ENCODE data around the gene TRMT6.
A peak's percentile ranks its signal among the peaks of the same experiment; 100 is the strongest.

TRMT6 gene

GRCh38 chr20:5950271-5951031 lies at the start of gene TRMT6, which contains the start of gene MCM8:
TRMT6 (minus strand) TSS chr20:5950533; CDS start chr20:5950405, 128 bp downstream.
MCM8 (plus strand) TSS chr20:5950652; CDS start chr20:5952016, 1,364 bp downstream.
- peak; percentile 98 to 99 (median 99) for DNase-seq

DNA sequence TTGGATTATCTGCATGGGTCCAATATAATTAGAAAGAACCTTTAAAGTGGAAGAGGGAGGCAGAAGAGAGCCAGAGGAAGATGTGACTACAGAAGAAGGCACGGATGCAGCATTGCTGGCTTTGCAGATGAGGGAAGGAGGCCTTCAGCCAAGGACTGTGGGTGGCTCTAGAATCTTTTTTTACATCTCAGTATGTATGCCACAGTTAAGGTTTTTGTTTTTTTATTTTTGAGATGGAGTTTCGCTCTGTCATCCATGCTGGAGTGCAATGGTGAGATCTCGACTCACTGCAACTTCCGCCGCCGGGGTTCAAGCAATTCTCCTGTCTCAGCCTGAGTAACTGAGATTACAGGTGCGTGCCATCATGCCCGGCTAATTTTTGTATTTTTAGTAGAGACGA lies 49.5 kb upstream of the TRMT6 start:
- DNase-seq: no peak

DNA sequence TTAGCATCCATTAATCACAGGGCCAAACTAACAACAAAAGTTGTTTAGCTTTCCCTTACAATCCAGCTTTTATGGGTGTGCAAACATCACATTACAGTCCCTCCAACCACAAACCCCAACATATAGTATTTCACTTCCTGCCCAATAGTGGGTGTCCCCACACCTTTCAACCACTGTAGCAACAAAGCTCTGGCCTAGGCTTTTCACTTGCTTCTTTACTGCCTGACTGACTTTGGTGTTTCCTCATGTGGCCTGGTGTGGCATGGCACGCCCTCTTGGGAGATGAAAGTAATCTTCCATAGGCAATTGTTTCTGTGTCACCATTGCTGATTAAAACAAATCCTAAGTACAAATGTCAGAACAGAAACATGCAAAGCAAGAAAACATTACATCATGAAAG lies 46.4 kb upstream of the TRMT6 start:
- peak in 1 of 3 experiments; percentile 23 for DNase-seq

DNA sequence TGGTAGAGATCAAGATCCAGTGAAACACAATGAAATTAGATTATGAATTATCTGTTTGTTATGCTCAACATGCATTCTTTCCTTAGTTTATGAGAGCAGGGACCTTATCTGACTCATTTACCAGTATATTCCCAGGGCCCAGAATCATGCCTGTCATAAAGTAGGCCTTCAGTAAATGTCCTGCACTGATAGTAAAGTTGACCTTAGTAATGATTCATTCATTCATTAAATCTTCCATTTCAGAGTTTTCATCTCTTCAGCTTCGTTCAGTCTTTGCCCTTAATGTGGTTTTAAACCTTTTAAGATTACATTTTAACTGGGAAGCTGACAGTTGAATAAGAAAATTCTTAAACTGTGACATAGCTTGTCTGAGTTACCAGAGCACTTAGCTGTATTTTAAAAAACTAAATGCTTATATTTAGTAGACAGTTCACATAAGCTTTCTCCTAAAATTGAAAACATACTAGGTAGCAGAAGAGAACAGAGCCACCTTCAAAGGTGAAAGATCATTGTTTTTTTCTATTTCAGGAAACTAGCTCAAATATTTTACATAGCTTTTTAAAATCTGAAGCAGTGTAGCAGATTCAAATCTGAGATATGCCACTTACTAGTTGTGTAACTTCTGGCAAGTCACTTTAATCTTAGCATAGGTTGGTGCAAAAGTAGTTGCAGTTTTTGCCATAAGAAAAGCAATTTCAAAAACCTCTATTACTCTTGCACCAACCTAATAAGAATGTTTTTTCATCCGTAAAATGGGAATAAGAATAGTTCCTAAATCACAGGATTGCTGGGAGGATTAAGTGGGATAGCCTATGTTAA lies 41.5 kb upstream of the TRMT6 start:
- DNase-seq: peak in 1 of 3 experiments; percentile 20

DNA sequence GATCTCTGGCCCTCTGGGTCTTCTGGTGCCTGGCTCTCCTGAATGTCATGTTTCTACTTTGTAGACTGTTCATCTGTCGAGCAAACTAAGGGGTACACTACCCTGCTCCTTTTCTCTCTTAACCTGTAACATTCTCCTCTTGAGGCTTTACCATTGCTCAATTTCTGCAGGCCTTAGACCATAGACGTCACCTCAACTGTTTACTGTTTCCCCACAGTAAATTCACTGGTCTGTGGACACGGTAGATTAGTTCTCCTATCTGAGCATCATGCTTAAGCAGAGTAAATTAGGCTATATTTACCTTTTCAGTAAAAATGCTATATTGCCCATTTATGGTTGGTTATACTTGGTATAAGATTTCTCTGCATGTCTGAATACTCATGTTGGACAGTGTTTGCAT lies 40.6 kb upstream of the TRMT6 start:
- DNase-seq: no peak

DNA sequence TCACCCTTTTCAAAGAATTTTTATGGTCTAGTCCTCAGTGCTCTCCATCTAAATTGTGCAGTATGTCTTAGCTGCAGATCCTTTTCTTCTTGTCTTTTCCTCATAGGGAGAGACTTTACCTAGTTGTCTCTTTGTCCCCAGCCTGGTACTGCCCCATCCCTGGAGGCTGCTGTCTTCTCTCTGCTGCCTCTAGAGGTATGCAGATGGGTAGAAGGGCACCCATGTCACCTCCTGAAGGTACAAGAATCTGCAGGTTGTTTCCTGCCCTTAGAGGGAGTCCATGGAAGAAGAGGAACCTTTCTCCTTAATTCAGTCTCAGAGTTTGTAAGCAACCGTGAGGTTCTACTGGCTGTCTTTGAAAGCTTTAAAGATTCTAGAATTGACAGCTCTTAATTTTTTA lies 39.2 kb upstream of the TRMT6 start:
- no peak for DNase-seq

DNA sequence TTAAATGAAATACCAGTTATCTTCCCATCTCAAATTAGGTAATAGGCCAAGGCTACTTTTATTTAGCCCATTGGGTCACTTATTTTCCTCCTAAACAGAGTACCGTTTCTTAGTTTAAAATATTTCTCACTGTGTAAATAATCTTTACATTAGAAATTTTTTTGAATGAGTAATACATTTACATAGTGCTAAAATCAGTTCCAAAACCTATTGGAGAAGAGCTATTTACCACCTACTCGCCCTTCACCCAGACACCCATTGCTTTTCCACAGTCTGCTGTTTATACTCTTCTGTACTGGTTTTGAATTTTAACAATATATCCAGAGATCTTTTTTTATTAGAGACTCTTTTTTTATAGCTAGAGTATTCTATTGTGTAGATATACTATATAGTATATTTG lies 37.0 kb upstream of the TRMT6 start:
- no peak for DNase-seq

DNA sequence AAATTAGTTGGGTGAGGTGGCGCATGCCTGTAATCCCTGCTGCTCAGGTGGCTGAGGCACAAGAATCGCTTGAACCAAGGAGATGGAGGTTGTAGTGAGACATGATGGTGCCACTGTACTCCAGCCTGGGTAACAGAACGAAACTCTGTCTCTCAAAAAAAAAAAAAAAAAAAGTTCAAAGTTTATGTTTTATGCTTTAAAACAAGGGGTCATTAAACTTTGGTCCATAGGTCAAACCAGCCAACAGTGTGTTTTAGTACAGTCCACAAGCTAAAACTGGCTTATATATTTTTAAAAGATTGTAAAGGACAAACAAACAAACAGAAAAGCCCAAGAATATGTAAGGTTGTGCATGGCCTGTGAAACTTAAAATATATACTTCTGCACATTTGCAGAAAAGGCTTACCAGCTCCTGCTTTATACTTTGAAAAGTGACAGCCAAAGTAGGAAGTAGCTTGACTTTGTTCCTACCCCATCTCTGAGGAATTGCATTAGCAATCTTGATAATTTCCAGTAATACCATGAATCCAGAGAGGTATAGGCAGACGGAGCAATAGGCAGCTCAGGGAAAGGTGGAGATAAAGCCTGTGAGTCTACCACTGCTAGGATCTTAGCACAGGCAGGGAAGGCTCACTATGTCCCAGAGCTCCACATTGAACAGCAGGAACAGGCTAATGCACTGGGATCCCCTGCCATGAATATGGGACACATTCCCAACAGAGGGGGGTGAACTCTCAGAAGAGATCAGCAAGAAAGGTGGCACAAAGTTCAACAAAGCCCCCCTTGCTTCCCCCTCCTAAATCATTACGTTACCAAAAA lies 30.6 kb upstream of the TRMT6 start:
- no peak for DNase-seq

GRCh38 chr20:5979801-5980200 lies 29.5 kb upstream of the TRMT6 start:
- no peak for DNase-seq

DNA sequence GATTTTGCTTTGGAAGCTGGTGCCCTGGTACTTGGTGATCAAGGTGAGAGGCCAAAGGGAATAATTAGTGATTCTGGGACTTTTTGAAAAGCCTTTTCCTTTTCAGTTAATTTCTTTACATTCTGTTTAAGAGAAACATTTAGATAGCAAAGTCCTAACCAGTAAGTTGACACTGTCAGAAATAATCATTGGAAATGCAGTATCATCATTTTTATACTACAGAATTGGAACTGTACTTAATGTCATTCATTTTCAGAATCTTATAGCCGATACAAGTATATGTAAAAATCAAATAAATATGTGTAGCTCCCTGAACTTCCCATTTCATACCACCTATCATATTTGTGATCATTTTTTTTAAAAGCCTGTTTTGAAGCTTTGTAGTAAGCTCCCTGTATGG lies 27.6 kb upstream of the TRMT6 start:
- no peak for DNase-seq

DNA sequence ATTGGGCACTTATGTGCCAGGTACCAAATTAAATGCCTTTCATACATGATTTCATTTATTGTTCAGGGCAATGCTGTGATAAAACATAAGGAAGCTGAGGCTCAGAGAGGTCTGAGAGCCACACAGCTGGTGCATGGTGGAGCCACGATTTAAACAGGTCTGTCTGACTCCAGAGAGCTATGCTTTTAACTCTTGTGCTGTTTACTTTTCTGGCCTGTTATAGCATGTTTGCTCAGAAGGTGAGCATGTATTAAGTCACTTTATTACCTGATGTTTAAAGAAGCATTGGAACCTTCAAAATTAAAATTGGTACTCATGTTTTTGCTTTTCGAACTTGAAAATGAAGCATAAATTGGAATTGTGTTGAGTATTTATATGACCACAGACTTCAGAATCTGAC lies 26.9 kb upstream of the TRMT6 start:
- peak in 1 of 3 experiments; percentile 31 for DNase-seq

- DNase-seq: no peak
These were observed 25.4 kb upstream of the TRMT6 start for GRCh38 chr20:5975778-5976177.

DNA sequence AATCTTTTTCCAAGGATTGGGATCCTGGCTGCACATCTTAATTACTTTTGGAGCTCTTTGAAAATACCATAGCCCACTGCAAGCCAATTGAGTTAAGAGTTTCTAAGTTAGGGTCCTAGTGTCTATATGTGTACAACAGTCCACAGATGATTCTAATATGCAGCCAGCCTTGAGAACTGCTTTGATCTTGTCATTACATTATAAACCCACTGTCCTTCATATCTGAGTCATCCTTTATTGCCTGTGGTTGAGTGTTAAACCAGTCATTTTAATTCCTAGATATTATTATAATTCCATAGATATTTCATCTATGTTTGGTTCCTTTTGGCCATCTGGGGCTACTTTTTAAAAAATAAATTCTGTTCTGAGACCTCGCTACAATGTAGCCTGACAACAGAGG lies 24.2 kb upstream of the TRMT6 start:
- no peak for DNase-seq

GRCh38 chr20:5973971-5974370 lies 23.6 kb upstream of the TRMT6 start:
- no peak for DNase-seq

GRCh38 chr20:5973172-5973571 lies 22.8 kb upstream of the TRMT6 start:
- DNase-seq: no peak

- DNase-seq: no peak
These were observed 20.9 kb upstream of the TRMT6 start for GRCh38 chr20:5971203-5971602.

GRCh38 chr20:5970381-5970780 lies 20.0 kb upstream of the TRMT6 start:
- DNase-seq: no peak

DNA sequence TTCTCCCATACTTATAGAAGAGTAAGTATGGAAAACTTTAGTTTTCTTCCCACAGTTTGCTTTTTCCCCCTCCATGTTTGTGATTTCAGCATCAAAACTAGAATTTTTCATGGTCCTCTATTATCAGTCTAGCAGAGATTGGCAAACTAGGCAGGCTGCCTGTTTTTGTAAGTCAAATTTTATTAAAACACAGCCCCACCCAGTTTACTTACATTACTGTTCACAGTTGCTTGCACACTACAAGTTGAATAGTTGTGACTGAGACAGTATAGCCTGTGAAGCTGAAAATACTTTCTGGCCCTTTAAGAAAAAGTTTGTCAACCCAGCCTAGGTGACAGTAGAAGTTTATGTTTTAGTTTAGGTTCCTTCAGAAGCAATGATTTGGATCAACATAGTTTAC lies 19.6 kb upstream of the TRMT6 start:
- no peak for DNase-seq

DNA sequence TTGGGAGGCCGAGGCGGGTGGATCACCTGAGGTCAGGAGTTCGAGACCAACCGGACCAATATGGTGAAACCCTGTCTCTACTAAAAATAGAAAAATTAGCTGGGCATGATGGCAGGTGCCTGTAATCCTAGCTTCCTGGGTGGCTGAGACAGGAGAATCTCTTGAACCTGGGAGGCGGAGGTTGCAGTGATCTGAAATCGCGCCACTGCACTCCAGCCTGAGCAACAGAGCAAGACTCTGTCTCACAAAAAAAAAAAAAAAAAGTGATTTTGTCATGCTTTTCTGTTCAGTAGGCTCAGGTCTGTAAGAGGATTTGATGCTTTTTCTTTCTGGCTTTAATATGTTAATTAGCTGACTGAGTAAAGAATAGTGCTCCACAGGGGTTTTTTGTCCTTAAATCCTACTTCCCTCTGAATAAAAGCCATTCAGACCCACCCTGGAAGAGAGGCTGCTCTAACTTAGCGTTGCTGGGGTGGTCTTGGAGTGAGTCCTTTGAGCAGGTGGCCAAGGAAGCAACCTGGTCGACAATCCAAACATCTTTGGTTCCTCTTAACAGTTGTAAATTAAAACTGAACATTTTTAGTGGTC lies 19.1 kb upstream of the TRMT6 start:
- no peak for DNase-seq

- no peak for DNase-seq
These were observed 18.1 kb upstream of the TRMT6 start for GRCh38 chr20:5968462-5968861.

DNA sequence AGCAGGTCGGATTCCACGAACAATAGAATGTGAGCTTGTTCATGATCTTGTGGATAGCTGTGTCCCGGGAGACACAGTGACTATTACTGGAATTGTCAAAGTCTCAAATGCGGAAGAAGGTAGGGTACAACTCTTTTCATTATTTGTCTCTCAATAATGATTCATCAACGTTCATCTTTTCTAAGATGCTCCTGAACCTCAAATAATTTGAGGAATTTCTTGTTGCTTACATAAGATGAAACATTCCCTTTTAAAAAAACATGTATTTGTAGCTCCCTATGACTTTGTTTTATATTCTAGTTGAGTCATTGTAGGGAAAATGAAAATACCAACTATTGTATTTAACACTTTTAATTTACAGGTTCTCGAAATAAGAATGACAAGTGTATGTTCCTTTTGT lies 17.1 kb upstream of the TRMT6 start:
- DNase-seq: no peak

GRCh38 chr20:5949943-5950270 lies 426 bp downstream of the TRMT6 start:
- DNase-seq: no peak

DNA sequence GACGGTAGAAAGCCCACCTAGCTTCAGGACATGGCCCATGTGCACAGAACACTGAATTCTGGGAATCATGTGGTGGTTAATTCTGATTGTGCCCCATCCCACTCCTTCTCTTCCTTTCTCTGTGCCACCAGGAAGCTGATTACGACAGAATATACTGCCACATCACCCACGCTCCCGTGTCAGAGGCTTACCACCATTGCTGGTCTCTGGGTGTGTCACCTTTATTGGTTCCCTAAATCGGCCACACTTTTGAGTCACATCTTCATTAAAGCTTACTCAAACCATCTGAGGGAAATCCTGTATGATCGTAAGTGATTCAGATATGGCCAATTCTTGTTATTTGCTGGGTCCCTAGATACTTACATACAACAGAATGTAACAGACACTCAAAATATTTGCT lies 3.1 kb downstream of the TRMT6 start:
- DNase-seq: no peak
